Stimulated activated CD4-positive, alpha-beta T cell treated with anti-CD3 and anti-CD28 coated beads, TNF-alpha, amount 100 ng/mL, for 24 hours (primary cell): ENCODE results near the gene CFAP92.
A peak's percentile ranks its signal among the peaks of the same experiment; 100 is the strongest.

Source experiments
- DNase-seq, 3 experiments: peaks; one replicate each; pipeline ENCODE4 v3.0.0-alpha.2; 2020; ENCODE audit warnings: low read depth in 3 of 3

Gene CFAP92

GRCh38 chr3:129025691-129026435 lies 32.0 kb upstream of the CFAP92 start:
- DNase-seq = no peak

DNA sequence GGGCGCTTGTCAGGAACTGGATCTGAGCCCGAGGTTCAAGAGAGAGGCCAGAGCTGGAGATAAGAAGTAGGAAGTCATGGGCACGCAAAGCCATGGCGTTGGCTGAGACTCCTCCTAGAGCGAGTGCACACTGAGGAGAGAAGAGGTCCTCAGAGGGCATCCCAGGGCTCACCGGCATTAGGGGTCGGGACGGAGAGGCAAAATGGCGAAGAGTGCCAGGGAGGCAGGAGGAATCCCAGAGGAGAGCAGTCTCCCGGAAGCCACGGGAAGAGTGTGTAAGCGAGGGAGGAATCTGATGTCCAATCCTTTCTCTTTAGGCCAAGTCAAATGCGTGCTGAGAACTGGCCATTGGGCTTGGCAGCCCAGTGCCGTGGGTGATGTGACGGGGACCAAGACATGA lies 31.2 kb upstream of the CFAP92 start:
- DNase-seq = no peak

DNA sequence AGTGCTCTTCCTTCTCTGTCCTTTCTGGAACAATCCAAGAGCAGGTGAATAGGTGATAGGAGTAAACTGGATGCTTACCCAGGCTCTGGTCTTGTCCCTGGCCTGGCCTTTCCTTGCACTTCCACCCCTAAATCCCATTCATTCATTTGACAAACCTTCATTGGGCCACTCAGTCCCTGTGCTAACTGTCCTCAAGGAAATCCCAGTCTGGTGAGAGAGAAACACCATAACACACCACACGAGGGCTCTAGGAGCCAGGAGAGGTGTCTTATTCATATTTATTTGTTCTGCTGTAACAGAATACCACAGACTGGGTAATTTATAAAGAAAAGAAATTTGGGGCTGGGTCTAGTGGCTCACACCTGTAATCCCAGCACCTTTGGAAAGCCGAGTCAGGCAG lies 30.0 kb upstream of the CFAP92 start:
- no peak for DNase-seq

DNA sequence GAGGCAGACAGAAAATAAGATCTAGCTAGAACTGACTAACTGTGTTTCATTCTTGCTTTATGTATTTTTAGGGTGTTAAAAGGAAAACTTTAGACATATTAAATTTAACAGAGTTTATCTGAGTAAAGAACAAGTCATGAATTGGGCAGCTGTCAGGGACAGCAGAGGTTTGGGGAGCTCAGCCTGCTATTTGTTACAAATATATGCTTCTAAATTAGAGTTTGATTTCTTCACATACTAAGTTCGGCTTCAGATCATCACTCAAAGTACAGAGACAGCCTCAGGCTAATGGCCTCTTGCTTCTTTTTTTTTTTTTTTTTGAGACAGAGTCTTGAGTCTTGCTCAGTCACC lies 29.1 kb upstream of the CFAP92 start:
- DNase-seq = no peak

DNA sequence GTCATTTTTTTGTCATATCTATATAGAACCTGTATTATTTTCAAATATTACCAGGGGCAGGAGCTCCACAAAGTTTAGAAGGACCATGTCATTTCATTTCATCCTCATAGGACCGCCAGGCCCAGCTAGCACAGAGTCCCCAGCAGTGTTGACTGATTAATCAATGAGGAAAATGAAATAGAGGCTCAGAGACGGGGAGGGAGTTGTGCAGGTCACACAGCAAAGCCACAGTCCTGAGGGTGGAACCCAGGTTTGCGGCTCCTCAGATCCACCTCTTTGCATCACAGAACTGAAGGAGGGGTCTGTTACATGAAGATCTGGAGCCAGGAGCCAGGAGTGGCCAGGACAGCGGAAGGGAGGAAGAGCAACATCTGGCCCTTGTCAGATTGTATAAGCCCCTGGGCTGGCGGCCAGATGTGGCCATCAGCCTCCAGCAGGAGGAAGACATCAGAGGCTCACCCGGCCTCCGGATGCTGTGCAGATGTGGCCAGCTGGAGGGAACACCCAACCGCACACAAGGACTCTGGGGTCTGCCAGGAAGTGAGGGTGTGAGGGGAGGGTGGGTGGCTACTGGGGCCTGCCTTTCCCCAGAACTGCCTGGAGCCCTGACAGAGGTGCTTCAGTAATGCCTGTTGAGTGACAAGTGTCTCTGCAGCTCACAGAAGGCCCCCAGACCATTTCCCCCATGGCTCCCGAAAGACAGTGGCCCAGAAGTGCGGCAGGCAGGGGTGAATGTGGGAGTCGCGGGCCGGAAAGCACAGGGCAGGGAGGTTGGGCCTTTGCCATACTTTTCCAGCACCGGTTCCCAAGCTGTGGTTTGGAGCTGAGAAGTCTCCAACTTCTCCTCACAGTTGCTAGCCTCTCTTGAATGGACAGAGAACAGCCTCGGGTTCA lies 28.5 kb upstream of the CFAP92 start:
- DNase-seq = no peak

DNA sequence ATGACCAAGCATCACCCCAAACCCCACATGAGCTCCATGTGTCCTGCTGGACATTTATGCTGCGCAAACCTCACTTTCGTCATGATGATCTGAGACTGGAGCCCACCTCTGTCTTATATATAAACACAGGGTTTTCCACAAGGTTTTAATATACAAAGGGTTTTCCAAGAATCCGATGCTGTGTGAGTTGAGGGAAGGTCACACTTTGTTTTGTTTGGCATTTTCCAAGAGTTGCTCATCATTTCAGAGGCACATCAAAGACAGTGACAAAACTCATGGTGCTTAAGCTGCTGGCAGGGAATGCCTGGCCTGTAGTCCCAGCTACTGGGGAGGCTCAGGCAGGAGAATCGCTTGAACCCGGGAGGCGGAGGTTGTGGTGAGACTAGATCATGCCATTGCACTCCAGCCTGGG lies 27.3 kb upstream of the CFAP92 start:
- DNase-seq = no peak

- DNase-seq = no peak
These were observed 26.8 kb upstream of the CFAP92 start for GRCh38 chr3:129020691-129021090.

DNA sequence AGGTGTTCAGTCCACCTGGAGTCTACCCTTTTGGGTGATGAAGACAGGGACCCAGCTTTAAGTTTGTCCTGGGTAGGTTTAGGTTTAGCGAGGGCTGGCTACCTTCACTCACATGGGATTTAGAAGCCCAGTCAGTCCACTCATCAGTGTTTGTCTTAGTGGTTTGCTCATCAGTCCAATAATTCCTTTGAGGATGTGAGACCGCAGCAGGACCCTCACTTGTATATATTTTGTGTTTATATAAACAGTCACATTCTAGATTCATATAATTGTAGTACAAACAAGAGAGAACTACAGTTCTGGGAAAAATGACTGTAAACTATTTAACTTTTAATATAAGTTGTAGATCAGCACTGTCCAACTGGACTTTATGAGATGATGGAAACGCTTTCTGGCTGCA lies 25.4 kb upstream of the CFAP92 start:
- DNase-seq = no peak

DNA sequence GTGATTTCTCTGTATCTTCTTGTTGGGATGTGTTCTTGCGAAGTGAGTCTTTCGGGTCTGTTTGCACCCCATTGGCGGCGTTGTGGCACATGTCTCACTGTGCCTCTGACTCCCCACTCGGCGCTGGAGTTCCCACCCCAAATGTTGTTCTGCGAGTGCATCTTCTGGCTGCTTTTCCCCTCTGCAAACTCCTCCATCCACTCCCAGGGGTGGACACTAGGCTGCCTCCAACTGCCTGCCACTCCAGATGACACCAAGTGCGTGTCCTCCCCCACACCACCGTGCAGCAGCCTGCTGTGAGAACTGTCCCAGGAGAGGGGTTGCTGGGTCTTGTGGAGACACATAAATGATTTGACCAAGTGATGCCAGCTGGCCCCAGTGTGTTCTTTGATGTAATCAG lies 24.9 kb upstream of the CFAP92 start:
- no peak for DNase-seq

- DNase-seq = no peak
These were observed 24.4 kb upstream of the CFAP92 start for GRCh38 chr3:129018271-129018670.

- DNase-seq = no peak
These were observed 23.6 kb upstream of the CFAP92 start for GRCh38 chr3:129017484-129017899.

GRCh38 chr3:129016720-129017483 lies 23.0 kb upstream of the CFAP92 start:
- DNase-seq = no peak

DNA sequence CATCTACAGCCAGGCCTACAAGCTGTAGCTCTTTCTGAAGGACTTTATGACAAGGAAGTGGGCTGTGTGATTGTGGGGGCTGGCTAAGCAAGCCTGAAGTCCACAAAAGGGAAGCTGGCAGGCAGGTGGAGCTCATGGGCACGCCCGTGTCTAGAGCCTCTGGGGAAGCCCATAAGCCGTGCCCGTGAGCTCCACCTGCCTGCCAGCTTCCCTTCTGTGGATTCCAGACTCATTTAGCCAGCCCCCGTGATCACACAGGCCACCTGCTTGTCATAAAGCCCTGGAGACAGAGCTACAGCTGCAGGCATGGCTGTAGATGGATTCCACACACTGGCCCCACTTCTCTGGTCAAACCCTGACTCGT lies 22.5 kb upstream of the CFAP92 start:
- peak; percentile 27 to 49 (median 34) for DNase-seq

GRCh38 chr3:129015388-129016105 lies 21.7 kb upstream of the CFAP92 start:
- DNase-seq = no peak

DNA sequence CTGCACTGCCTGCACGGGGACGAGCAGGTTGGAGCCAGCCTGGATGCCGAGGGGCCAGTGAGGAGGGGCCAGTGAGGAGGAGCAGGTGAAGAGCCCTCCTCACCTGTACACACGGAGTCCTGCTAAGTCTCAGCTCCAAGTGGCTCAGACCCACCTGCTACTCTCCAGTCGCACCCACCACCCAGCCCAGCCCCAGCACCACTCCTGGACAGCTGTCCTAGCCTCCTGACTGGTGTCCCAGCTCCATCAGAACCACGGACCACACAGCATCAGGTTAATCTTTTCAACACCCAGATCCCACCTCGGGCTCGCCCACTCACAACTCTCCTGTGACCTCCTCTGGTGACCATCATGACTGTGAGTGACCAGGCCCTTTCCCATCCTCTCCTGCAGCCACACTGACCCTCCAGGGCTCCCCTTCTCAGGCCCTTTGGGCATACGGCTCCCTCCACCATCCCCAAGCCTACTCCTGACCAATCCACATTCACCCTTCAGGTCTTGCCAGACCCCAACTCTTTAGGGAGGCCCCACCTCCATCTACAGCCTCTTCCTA lies 21.0 kb upstream of the CFAP92 start:
- no peak for DNase-seq

- no peak for DNase-seq
These were observed 20.3 kb upstream of the CFAP92 start for GRCh38 chr3:129014148-129014547.

GRCh38 chr3:129013491-129013891 lies 19.6 kb upstream of the CFAP92 start:
- no peak for DNase-seq

- DNase-seq = no peak
These were observed 16.6 kb upstream of the CFAP92 start for GRCh38 chr3:129010310-129010956.

DNA sequence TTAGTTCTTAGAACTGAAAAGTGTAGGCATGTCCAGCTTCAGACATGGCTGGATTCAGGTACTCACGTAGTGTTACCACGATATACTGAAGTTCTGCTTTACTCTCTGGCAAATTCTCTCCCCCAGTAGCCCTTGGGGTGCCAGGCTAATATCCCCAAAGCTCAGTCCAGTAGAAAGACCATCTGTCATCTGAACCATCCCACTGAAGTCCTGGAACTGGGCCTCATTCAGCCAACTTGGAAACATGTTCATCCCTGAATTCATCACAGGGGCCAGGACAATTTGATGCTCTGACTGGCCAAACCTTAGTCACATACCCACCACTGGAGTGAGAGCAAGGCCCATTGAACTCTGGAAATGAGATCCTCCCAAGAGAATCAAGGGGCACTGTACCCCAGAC lies 15.4 kb upstream of the CFAP92 start:
- no peak for DNase-seq

DNA sequence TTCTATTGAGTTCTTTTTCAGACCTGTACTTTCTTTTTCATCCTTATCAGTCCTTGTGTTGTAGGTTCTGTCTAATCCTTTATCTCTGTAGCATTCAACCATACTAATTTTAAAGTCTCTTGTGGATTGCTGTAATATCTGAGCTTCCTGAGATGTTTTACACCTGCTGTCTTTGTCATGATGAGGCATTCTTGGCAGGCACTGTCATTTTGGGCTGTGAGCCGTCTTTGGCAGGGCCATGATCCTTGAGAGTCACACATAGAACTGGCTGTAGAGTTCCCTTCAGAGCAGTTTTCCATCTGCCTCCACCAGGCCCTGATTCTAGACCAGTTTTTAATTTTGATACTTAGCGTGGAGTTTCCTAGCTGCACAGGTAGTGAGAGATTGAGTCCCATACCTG lies 13.9 kb upstream of the CFAP92 start:
- no peak for DNase-seq

DNA sequence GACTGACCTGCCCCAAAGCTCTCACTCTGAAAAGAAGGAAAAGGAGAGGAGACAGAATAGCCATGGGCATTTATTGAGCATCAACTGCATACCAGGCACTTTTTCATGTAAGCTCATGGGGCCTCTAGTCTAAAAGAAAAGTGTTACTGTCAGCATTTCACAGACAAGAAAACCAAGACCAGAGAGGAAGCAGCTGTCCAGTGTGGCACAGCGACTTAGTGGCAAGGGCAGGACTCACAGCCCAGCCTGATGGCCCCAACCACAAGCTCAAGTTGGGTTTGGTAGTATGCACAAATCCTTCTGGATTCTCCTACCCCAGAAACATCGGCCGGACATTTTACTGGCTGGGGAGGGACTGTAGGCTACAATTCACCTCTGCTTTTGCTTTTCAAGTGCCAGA lies 13.0 kb upstream of the CFAP92 start:
- DNase-seq = no peak
